Stimulated activated CD4-positive, alpha-beta T cell treated with anti-CD3 and anti-CD28 coated beads, Interleukin-1b, Interleukin-23, amount 100 ng/mL, for 48 hours (primary cell): ENCODE results near the gene NCLN.
A peak's percentile ranks its signal among the peaks of the same experiment; 100 is the strongest.
"Not testable (repeated sequence)": the region's sequence is repeated elsewhere in the genome, so short reads cannot be mapped to it uniquely, and the experiment has no call there.

Source experiments
- DNase-seq: peaks from one replicate; pipeline ENCODE4 v3.0.0-alpha.2; 2020

NCLN gene

GRCh38 chr19:3154957-3155736, 30.6 kb upstream of the NCLN start:
- DNase-seq = peak; percentile 91

GRCh38 chr19:3157096-3157845, 28.5 kb upstream of the NCLN start:
- DNase-seq = no peak

GRCh38 chr19:3159565-3159964, 26.2 kb upstream of the NCLN start:
- no peak for DNase-seq

DNA sequence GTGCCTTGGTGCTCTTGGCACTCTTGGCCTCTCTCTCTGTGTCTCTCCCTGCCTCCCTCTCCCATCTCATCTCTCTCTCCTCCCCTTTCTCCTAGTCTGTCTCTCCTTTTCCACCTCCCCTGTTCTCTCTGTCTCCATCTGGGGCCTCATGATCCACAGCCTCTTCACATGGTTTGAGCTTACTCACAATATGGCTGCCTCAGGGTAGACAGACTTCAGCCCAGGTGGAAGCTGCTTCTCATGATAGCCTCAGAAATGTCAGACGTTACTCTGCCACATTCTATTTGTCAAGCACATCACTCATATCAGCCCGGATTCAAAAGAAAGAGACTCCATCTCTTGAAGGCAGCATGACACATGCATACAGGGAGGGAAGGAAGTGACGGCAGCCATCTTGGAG, 25.5 kb upstream of the NCLN start:
- no peak for DNase-seq

GRCh38 chr19:3161453-3161852, 24.3 kb upstream of the NCLN start:
- no peak for DNase-seq

GRCh38 chr19:3162418-3163229, 23.1 kb upstream of the NCLN start:
- peak; percentile 53 for DNase-seq

DNA sequence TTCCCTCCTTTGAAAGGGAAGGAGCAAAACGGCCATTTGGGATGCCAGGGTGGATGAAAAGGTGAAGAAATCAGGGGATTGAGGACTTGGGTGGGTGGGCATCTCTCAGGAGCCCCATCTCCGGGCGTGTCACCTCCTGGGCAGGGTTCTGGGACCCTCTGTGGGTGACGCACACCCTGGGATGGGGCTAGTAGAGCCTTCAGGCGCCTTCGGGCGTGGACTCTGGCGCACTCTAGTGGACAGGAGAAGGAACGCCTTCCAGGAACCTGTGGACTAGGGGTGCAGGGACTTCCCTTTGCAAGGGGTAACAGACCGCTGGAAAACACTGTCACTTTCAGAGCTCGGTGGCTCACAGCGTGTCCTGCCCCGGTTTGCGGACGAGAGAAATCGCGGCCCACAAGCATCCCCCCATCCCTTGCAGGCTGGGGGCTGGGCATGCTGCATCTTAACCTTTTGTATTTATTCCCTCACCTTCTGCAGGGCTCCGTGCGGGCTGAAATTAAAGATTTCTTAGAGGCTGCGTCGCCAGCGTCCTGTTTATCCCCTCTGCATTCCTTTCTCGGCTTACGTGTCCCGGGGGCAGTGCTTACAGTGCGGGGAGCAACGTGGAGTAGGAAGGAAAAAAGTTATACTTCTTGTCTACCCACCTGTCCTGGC, 22.4 kb upstream of the NCLN start:
- peak; percentile 69 for DNase-seq

GRCh38 chr19:3163943-3164342, 21.8 kb upstream of the NCLN start:
- no peak for DNase-seq

DNA sequence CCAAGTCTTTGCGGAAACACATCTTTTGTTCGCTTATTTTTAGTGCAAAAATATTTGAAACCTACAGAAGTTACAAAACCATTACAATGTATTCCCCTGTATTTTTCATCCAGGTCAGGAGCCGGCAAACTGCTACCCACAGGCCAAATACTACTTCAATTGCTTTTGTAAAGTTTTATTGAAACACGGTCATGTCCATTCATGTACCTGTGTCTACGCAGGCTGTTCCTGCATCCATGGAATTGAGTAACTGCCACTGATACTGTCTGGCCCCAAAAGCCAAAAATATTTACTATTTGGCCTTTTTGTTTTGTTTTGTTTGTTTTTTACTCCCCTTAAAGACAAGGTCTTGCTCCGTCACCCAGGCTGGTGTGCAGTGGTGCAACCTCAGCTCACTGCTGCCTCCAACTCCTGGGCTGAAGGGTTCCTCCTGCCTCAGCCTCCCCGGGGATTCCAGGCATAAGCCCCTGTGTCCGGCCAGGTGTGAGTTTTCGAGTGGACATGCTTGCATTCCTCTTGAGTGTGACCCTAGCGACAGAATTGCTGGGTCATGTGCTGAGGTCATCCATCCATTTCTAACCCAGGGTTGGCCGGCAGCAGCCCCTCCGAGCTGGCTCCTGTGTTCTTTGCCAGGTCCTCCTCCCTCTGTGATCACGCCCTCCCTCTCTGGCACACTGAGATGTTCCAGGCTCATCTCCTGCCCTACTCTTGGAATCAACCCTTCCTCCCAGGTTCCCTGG, 18.0 kb upstream of the NCLN start:
- DNase-seq = no peak

DNA sequence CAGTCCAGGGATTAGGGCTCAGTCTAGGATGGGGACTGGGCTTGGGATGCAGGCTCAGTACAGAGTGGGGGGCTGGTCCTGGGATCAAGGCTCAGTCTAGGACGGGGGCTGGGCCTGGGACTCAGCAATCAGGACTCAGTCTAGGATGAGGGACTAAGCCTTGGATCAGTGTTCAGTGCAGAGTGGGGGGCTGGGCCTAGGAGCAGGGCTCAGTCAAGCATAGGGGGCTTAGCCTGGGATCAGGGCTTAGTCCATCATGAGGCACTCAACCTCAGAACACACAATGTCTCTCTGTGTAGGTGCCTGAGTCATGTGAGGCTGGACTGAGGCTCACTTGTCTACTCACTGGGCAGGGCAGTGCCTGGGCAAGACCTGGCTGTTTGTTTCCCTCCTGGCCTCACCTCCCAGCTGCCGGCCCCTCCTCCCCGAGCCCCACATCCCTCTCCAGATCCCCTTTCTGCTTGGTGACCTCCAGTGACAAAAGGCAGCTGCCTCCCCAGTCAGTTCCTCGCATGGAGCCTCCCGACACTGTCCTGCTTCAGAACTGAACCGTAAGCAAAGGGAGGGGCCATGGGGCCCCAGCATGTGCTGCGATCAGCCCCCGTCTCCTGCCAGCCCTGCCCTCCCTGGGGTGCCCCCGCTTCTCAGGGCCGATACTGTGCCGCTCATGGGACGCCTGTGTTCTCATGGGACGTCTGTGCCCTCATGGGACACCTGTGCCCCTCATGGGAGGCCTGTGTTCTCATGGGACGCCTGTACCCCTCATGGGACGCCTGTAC, 13.6 kb upstream of the NCLN start:
- DNase-seq = no peak

DNA sequence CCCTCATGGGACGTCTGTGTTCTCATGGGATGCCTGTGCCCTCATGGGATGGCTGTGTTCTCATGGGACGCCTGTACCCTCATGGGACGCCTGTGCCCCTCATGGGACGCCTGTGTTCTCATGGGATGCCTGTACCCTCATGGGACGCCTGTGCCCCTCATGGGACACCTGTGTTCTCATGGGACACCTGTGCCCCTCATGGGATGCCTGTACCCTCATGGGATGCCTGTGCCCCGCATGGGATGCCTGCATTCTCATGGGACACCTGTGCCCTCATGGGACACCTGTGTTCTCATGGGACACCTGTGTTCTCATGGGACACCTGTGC, 13.1 kb upstream of the NCLN start:
- not testable (repeated sequence) for DNase-seq

GRCh38 chr19:3175781-3176714, 9.7 kb upstream of the NCLN start:
- DNase-seq = no peak

GRCh38 chr19:3176715-3177501, 8.8 kb upstream of the NCLN start:
- peak; percentile 77 for DNase-seq

- peak; percentile 62 for DNase-seq
Measured at GRCh38 chr19:3178377-3178972, 7.3 kb upstream of the NCLN start, which contains the start of gene S1PR4. S1PR4 (plus strand) TSS chr19:3178769; CDS start chr19:3178793, 24 bp downstream.

GRCh38 chr19:3178973-3179738, 6.6 kb upstream of the NCLN start:
- no peak for DNase-seq

DNA sequence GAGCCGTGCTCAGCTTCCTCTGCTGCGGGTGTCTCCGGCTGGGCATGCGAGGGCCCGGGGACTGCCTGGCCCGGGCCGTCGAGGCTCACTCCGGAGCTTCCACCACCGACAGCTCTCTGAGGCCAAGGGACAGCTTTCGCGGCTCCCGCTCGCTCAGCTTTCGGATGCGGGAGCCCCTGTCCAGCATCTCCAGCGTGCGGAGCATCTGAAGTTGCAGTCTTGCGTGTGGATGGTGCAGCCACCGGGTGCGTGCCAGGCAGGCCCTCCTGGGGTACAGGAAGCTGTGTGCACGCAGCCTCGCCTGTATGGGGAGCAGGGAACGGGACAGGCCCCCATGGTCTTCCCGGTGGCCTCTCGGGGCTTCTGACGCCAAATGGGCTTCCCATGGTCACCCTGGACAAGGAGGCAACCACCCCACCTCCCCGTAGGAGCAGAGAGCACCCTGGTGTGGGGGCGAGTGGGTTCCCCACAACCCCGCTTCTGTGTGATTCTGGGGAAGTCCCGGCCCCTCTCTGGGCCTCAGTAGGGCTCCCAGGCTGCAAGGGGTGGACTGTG, 5.9 kb upstream of the NCLN start:
- DNase-seq = peak; percentile 49

DNA sequence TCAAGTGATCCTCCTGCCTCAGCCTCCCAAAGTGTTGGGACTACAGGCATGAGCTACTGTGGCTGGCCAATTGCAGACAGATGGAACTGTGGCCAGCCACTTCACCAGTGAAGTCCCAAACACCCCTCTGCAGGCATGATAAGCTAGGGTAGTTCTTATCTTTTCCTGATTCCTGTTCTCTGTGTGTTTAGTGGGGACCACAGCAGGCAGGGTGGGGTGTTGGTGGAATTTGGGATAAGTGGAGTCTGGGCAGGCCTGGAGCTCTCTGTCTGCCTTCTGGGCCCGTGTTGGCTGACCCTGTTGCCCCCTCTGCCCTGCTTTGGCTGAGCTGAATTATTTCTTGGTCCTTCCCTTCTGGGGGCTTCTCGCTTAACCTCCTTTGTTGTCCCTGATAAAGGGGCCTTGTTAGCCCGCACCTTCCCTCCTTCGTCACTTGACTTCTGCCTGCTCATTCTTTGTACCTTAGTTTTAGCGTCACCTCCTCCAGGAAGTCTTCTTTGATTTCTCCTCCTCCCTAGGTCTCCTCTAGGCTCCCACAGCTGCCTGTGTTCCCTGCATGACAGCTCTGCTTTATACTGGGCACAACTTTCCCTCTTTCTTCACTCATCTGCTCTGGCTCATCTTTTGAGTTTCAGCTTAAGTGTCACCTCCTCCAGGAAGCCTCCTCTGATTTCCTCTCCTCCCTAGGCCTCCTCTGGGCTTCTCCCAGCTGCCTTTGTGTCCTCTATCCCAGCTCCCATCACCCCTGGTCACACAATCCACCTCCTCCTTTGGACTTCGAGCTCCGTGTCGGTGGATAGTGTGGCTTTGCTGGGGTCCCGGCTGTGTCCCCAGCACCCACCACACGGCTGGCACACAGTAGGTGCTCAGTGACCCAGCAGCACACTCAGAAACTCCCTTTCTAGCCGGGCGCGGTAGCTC, 1.7 kb upstream of the NCLN start:
- DNase-seq = no peak
